Urothelium cell line (cell line): Measurements from ENCODE around the gene PGPEP1.
"Not testable (repeated sequence)": the region's sequence is repeated elsewhere in the genome, so short reads cannot be mapped to it uniquely, and the experiment has no call there.

Experiments
- DNase-seq: peaks from one replicate; pipeline ENCODE4 v3.0.0; 2011; ENCODE audit warnings: low spot score, mixed read lengths
- FAIRE-seq: peaks from 2 replicates; lab custom pipeline; 2011; peaks lifted over from hg19 to GRCh38; lab: Jason Lieb, UNC

The PGPEP1 gene

GRCh38 chr19:18389726-18390064 is 49.3 kb downstream of the PGPEP1 start:
- FAIRE-seq (no peak), DNase-seq (no peak)

- no peak for FAIRE-seq
- no peak for DNase-seq
Measured at GRCh38 chr19:18390065-18390907, 49.9 kb downstream of the PGPEP1 start.

GRCh38 chr19:18391509-18392075 is 51.2 kb downstream of the PGPEP1 start:
- FAIRE-seq (no peak), DNase-seq (no peak)

- no peak for FAIRE-seq
- DNase-seq, result no peak
Measured at GRCh38 chr19:18392417-18392816, 52.0 kb downstream of the PGPEP1 start.

GRCh38 chr19:18392926-18393325 is 52.5 kb downstream of the PGPEP1 start:
- DNase-seq (no peak), FAIRE-seq (no peak)

- no peak for DNase-seq
- no peak for FAIRE-seq
Measured at GRCh38 chr19:18393836-18394235, 53.4 kb downstream of the PGPEP1 start.

- no peak for FAIRE-seq
- DNase-seq, result no peak
Measured at GRCh38 chr19:18396471-18397241, 56.3 kb downstream of the PGPEP1 start.

- DNase-seq (no peak), FAIRE-seq (no peak)
Measured at GRCh38 chr19:18397242-18398202, 57.1 kb downstream of the PGPEP1 start, which contains the start of gene LRRC25. Gene LRRC25 (minus strand): TSS chr19:18397622. CDS start chr19:18396963, 659 bp downstream.

- DNase-seq (no peak), FAIRE-seq (no peak)
Measured at GRCh38 chr19:18399008-18399407, 58.6 kb downstream of the PGPEP1 start.

GRCh38 chr19:18401580-18402112 is 61.2 kb downstream of the PGPEP1 start:
- no peak for DNase-seq
- FAIRE-seq, result no peak

- not testable (repeated sequence) for DNase-seq, FAIRE-seq
Measured at GRCh38 chr19:18402455-18403248, 62.3 kb downstream of the PGPEP1 start.

GRCh38 chr19:18405754-18406153 is 65.4 kb downstream of the PGPEP1 start:
- FAIRE-seq, DNase-seq: not testable (repeated sequence)

GRCh38 chr19:18406749-18407148 is 66.4 kb downstream of the PGPEP1 start:
- DNase-seq (no peak), FAIRE-seq (no peak)

GRCh38 chr19:18408053-18408476 is 67.7 kb downstream of the PGPEP1 start:
- DNase-seq, result no peak
- no peak for FAIRE-seq

GRCh38 chr19:18412610-18413239 is 72.3 kb downstream of the PGPEP1 start:
- DNase-seq, result no peak
- FAIRE-seq, result no peak

GRCh38 chr19:18414504-18415177 is 74.2 kb downstream of the PGPEP1 start:
- no peak for DNase-seq
- FAIRE-seq, result no peak

- FAIRE-seq, result no peak
- no peak for DNase-seq
Measured at GRCh38 chr19:18415178-18415867, 74.9 kb downstream of the PGPEP1 start.

GRCh38 chr19:18416778-18417249 is 76.4 kb downstream of the PGPEP1 start:
- peak; percentile 82 for DNase-seq
- FAIRE-seq, result no peak
